ENCODE measurements around the gene SEMA3D.

- TF ChIP-seq POLR2A (IDR thresholded peaks at IDR 0.05; ENCODE audit: low read length) (no peak), GATA1 (IDR thresholded peaks at IDR 0.05; ENCODE audit: low read depth, low read length) (no peak)
These were observed 167.7 kb downstream of the SEMA3D start for GRCh38 chr7:85019176-85019575.
